ENCODE results near the gene TACC3.

DNA sequence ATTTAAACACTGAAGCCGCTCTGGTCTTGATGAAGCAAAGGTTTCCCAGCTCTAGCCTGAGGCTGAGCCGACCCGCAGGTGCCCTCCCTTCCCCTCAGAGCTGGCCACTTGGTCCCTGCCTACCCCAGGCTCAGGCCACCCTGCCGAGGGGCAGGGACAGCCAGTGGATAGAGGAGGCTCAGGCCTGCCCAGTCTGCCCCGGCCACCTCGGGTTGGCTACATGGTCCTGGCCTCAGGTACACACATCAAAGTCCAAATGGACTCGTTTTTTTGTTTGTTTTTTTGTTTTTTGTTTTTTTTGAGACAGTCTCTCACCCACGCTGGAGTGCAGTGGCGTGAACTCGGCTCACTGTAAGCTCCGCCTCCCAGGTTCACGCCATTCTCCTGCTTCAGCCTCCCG lies 23.8 kb downstream of the TACC3 start:
- TF ChIP-seq ZBTB21 (tag by site-specific recombination; IDR thresholded peaks at IDR 0.05) (no peak), ZNF311 (tag by site-specific recombination; IDR thresholded peaks at IDR 0.05; ENCODE audit: borderline replicate concordance) (no peak), ZNF654 (tag by site-specific recombination; IDR thresholded peaks at IDR 0.05; ENCODE audit: low read depth) (no peak), SALL2 (tag by site-specific recombination; IDR thresholded peaks at IDR 0.05; ENCODE audit: borderline replicate concordance) (no peak)
- TF ChIP-seq, protein P1, sequence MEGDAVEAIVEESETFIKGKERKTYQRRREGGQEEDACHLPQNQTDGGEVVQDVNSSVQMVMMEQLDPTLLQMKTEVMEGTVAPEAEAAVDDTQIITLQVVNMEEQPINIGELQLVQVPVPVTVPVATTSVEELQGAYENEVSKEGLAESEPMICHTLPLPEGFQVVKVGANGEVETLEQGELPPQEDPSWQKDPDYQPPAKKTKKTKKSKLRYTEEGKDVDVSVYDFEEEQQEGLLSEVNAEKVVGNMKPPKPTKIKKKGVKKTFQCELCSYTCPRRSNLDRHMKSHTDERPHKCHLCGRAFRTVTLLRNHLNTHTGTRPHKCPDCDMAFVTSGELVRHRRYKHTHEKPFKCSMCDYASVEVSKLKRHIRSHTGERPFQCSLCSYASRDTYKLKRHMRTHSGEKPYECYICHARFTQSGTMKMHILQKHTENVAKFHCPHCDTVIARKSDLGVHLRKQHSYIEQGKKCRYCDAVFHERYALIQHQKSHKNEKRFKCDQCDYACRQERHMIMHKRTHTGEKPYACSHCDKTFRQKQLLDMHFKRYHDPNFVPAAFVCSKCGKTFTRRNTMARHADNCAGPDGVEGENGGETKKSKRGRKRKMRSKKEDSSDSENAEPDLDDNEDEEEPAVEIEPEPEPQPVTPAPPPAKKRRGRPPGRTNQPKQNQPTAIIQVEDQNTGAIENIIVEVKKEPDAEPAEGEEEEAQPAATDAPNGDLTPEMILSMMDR (tag by site-specific recombination; IDR thresholded peaks at IDR 0.05) = no peak
- TF ChIP-seq, protein P2, sequence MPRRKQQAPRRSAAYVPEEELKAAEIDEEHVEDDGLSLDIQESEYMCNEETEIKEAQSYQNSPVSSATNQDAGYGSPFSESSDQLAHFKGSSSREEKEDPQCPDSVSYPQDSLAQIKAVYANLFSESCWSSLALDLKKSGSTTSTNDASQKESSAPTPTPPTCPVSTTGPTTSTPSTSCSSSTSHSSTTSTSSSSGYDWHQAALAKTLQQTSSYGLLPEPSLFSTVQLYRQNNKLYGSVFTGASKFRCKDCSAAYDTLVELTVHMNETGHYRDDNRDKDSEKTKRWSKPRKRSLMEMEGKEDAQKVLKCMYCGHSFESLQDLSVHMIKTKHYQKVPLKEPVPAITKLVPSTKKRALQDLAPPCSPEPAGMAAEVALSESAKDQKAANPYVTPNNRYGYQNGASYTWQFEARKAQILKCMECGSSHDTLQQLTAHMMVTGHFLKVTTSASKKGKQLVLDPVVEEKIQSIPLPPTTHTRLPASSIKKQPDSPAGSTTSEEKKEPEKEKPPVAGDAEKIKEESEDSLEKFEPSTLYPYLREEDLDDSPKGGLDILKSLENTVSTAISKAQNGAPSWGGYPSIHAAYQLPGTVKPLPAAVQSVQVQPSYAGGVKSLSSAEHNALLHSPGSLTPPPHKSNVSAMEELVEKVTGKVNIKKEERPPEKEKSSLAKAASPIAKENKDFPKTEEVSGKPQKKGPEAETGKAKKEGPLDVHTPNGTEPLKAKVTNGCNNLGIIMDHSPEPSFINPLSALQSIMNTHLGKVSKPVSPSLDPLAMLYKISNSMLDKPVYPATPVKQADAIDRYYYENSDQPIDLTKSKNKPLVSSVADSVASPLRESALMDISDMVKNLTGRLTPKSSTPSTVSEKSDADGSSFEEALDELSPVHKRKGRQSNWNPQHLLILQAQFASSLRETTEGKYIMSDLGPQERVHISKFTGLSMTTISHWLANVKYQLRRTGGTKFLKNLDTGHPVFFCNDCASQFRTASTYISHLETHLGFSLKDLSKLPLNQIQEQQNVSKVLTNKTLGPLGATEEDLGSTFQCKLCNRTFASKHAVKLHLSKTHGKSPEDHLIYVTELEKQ (tag by site-specific recombination; IDR thresholded peaks at IDR 0.05; ENCODE audit: borderline replicate concordance) = no peak
- TF ChIP-seq, protein P3, sequence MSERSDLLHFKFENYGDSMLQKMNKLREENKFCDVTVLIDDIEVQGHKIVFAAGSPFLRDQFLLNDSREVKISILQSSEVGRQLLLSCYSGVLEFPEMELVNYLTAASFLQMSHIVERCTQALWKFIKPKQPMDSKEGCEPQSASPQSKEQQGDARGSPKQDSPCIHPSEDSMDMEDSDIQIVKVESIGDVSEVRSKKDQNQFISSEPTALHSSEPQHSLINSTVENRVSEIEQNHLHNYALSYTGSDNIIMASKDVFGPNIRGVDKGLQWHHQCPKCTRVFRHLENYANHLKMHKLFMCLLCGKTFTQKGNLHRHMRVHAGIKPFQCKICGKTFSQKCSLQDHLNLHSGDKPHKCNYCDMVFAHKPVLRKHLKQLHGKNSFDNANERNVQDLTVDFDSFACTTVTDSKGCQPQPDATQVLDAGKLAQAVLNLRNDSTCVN (tag by site-specific recombination; optimal IDR thresholded peaks at IDR 0.05) = no peak

All from HEK293 (cell line).